Coronary artery (tissue), 2 donors: ENCODE measurements around the gene ANKRD13D.

Source experiments
- DNase-seq: peaks from one replicate; pipeline ENCODE4 v3.0.0-alpha.2; 2017; ENCODE audit warnings: low spot score
- H3K27ac ChIP-seq, 2 donors: fragments of 200-600 bp; sonication (generic); one replicate each; pipeline ENCODE4 v1.5.1; 2016 to 2019
- H3K4me3 ChIP-seq: fragments of 200-600 bp; sonication (generic); 2 replicates; pipeline ENCODE4 v1.5.1; 2016; ENCODE audit warnings: mild to moderate bottlenecking, moderate library complexity
- TF ChIP-seq, protein P1 (sequence below): fragments of 200-600 bp; sonication (generic); IDR thresholded peaks from one replicate; pipeline ENCODE4 v1.5.1; 2019; ENCODE audit warnings: antibody characterized with exemption

Gene ANKRD13D

DNA sequence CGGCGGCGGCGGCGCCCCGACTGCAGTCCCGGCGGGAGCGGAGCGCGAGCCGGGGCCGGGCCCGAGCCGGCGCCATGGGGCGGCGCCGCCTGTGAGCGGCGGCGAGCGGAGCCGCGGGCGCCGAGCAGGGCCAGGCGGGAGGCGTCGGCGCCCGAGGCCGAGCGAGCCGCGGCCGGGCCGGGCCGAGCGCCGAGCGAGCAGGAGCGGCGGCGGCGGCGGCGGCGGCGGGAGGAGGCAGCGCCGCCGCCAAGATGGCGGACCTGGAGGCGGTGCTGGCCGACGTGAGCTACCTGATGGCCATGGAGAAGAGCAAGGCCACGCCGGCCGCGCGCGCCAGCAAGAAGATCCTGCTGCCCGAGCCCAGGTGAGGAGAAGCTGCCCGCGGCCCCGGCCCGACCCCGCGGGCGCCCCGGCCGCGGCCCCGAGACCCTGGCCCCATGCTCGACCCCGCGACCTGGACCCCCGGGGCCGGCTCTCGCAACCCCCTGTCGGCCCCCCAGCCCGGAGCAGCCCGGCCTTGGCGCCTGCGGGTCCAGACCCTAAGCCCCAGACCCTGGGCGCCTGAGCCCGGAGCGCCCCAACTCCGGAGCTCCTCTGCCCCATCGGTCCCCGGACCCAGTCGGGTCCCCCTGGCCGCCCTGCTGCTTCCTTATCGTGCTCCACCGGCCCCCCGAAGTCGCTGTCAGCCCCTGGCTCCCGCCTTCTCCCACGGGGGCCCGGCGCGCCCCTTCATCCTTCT lies 22.5 kb upstream of the ANKRD13D start, which contains the start of gene GRK2:
GRK2 (plus strand) TSS at position 25 of the 739 bp plus-strand sequence; CDS start at position 252, 227 bp downstream.
- peak within 1 kb of the TSS; percentile 98 for H3K4me3 ChIP-seq
- TF ChIP-seq, protein P1, sequence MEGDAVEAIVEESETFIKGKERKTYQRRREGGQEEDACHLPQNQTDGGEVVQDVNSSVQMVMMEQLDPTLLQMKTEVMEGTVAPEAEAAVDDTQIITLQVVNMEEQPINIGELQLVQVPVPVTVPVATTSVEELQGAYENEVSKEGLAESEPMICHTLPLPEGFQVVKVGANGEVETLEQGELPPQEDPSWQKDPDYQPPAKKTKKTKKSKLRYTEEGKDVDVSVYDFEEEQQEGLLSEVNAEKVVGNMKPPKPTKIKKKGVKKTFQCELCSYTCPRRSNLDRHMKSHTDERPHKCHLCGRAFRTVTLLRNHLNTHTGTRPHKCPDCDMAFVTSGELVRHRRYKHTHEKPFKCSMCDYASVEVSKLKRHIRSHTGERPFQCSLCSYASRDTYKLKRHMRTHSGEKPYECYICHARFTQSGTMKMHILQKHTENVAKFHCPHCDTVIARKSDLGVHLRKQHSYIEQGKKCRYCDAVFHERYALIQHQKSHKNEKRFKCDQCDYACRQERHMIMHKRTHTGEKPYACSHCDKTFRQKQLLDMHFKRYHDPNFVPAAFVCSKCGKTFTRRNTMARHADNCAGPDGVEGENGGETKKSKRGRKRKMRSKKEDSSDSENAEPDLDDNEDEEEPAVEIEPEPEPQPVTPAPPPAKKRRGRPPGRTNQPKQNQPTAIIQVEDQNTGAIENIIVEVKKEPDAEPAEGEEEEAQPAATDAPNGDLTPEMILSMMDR = no peak
- peak; percentile 75 for DNase-seq
- peak within 1 kb of the TSS; percentile 89 to 91 for H3K27ac ChIP-seq

DNA sequence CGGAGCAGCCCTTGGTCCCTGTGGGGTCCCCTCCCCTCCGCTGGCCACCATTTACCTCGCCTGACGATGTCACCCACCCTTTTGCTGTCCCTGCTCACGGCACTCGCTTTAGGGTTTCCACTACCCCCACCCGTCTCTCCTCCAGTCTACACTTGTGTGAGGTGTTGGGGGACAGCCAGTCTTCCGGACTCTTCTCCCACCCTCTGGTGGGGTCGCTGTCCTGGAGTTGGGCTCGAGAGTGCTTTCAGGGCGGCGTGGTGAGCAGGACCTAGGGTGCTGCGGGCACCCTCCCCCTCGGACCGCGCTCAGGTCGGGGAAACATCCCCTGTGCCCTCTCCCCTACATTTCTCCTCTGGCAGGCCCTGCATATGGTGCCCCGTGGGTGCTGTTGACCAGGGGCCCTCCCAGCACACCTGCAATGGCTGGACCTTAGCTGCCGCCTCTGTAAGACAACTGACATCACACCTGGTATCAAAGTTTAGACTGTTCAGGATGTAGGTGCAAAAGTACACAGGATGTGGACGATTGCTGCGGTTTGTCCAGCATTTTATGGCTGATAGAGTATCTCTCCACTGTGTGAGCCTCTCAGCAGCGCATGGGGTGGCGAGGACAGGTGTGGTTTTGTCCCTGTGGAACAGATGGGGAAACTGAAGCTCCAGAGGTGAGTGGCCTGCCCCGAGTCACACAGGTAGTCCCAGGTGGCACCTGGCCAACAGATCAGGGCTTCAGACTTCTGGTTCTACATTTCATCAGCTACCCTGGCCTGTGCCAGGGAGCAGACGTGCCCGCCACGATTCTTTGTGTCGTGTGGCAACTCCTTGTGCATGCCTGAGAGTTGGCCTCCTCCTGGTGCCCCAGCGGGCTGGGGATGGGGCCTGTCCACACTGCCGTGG lies 21.7 kb upstream of the ANKRD13D start:
- Histone ChIP-seq H3K4me3 (peak overlapping the region; percentile 98), H3K27ac (peak overlapping the region; percentile 89 to 91)
- peak; percentile 75 for DNase-seq
- TF ChIP-seq, protein P1 = no peak

DNA sequence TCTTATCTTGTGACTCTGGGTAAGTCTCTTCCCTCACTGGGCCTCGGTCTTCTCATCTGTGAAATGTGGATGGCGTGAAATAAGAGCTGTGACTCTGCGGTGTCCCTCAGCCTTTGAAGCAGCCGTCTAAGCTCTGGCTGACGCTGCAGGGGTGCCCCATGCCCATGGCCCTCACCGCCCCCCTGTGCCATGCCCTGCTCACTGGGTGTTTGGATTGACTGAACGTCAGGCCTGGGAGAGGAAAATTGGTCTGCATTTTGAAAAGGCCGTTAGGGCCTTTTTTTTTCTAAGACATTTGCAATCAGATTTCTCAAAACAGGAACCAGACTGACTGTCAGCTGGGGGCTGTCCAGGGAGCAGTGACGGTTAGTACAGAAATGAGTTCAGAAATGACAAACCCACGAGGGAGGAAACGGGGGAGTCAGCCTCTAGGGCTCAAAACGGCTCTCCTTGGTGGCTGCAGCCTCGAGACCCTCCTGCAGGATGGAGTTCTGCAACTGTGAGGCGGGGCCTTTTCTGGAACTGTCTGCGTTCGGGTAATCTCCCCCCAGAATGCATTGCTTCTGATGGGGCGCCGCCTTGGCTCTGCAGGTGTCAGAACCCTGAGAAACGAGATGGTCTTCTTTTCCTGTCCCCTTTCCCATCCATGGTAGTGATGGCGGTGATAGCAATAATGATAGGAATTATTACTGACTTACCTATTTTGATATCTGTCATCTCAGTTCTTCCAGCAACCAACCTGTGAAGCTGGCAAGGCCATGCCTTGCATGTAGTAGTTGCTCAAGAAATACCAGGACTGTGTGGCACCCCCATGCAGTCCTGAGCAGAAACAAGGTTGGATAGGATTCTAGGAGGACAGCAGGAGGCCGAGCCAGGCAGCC lies 20.8 kb upstream of the ANKRD13D start:
- peak; percentile 72 for DNase-seq
- peak overlapping the region; percentile 98 for H3K4me3 ChIP-seq
- H3K27ac ChIP-seq = peak overlapping the region; percentile 89 to 91
- TF ChIP-seq, protein P1 = no peak

DNA sequence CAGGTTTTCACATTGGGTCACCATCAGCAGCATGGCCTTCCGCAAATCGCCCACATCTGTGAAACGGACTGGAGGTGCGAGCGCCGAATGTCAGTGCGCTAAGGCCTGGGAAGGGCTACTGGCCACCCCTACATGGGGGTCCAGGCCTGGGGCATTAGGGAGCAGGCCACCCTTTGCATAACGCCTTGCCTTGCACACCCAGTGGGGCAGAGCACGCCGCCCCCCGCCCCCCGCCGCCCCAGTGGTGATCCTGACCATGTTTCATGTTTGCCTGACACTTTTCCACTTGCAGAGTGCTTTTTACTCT lies 20.2 kb upstream of the ANKRD13D start:
- TF ChIP-seq, protein P1 = no peak
- DNase-seq = no peak
- H3K27ac ChIP-seq = peak overlapping the region in 1 of 2 donors; percentile 91
- H3K4me3 ChIP-seq = peak overlapping the region; percentile 98

DNA sequence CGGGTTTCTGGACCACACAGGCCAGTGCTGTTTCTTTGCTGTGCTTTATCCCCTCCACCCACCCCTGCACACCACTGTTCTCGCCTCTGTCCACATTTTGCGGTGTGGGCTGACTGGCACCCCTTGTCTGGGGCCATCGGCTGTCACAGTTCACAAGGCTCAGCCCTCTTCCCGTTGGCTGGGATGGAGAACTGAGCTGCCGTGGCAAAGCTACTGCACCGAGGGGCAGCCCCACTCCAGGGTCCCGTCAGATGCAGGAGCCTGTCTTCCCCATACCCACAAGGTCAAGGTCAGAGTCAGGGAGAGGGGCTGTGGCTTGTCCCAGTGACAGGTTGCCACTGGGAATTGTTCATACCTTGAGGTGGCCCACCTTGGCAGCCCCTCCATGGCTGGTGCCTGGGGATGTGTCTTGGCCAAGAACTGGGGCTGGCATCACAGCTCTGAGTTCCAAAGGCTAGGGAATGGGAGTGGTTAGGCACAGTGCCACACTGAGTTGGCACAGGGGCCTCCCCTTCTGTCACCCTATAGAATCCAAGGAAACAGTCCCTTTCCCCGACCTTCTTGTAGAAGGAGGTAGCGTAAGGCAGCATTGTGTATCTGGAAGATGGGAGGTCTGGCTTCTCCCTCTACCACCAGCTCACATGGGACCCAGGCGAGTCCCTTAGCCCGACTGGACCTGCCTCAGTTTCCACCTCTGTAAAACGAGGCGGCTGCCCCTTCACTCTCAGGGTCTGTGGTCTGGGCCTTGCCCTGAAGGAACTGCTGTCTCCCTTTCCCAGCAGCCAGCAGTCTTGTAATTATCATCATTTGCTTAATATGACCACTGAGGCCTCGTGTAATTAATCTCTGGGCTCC lies 19.5 kb upstream of the ANKRD13D start:
- Histone ChIP-seq H3K4me3 (peak overlapping the region; percentile 98), H3K27ac (peak overlapping the region; percentile 63 to 91)
- TF ChIP-seq, protein P1 = no peak
- no peak for DNase-seq
